ENCODE measurements around the gene C17orf50.
"Not testable (repeated sequence)": the region's sequence is repeated elsewhere in the genome, so short reads cannot be mapped to it uniquely, and the experiment has no call there.

Gene C17orf50

DNA sequence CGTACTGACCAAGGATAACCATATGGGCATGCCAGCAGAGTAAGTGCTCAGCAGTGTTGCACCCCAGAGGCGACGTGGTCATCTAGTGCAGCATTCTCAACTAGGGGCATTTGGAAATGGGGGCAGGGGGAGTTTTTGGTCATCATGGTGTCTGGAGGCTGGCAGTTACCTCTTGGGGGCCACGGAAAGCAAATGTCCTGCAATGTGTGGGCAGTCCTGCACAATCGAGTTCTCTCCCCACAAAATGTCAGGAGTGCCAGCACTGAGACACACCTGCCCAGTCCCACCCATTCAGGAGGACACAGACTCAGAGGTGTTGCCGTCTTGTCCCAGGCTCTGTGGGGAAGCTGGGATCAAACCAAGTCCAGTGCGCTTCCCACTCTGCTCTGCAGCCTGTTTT, 26.3 kb upstream of the C17orf50 start:
- no peak for DNase-seq (ENCODE audit: low read depth)

DNA sequence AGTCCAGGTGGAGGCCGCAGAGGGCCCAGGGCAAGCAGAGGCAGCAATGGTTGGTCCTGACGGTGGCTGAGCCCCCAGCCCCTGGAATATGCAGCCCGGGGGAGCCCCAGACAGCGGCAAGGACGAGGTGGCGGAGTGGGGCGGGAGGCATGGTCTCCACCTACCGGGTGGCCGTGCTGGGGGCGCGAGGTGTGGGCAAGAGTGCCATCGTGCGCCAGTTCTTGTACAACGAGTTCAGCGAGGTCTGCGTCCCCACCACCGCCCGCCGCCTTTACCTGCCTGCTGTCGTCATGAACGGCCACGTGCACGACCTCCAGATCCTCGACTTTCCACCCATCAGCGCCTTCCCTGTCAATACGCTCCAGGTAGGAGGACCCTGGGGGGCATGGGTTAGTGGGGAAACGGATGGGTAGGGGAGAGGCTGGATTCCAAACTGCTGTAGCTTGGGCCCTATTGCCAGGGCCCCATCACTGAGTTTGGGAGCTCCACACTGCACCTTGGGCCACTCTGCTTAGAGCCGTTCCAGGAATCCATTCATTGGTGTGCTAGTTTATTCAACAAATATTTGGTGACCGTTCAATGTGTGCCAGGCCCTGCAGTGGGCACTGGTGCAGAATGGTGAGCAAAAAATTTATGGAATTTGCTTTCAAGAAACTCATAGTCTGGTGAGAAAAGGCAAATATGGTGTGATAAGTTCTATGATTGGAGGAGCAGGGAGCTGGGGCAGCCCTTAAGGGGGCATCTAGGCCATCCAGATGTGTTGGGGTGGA, 25.5 kb upstream of the C17orf50 start:
- no peak for DNase-seq (ENCODE audit: low read depth)

DNA sequence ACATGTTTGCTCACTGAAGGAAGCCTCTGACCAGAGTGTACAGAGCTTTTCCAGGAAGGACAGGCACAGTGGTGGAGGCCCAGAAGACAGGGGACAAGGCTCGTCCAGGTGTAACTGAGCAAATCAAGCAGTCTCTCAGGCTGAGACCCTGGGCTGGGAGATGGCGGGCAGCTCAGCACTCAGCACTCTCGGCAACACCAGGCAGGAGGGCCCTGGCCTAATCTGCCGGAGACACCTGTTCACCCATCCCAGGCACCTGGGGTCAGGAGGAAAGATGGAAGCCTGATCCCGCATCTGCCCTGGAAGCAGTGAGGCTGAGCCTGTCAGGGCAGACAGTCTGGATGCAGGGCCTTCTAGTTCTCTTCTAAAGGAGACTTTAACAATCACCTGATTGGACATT, 24.5 kb upstream of the C17orf50 start:
- DNase-seq (ENCODE audit: low read depth) = no peak

DNA sequence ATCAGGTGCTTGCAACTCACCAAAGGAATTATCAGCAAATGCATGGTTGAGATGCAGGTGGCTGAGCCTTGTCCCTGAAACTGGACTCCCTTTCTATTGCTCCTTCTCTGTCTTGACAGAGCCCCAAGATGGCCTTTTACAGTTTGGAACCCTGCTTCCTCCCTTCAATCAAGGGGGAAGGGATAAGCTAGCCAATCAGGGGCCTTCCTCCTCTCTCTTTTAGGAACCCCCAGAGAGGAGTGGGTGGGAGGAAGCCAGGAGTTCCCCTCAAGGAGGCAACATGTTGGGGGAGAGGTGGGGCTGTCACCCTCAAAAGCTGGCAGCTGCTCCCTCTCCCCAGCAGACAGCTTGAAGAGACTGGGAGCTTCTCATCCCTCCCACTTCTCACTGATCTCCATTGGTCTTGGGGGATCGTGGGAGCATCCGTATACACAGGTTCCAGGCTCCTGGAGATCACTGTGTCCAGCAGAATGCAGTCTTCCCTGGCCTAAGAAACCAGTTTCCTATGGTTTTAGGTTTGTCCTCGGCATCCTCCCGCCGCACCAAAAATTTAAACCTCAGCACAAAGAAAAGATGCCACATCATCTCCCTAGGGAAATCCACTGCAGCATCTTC, 22.1 kb upstream of the C17orf50 start:
- DNase-seq (ENCODE audit: low read depth) = no peak

- no peak for DNase-seq (ENCODE audit: low read depth)
Observed at GRCh38 chr17:35740216-35740615, 20.5 kb upstream of the C17orf50 start.

DNA sequence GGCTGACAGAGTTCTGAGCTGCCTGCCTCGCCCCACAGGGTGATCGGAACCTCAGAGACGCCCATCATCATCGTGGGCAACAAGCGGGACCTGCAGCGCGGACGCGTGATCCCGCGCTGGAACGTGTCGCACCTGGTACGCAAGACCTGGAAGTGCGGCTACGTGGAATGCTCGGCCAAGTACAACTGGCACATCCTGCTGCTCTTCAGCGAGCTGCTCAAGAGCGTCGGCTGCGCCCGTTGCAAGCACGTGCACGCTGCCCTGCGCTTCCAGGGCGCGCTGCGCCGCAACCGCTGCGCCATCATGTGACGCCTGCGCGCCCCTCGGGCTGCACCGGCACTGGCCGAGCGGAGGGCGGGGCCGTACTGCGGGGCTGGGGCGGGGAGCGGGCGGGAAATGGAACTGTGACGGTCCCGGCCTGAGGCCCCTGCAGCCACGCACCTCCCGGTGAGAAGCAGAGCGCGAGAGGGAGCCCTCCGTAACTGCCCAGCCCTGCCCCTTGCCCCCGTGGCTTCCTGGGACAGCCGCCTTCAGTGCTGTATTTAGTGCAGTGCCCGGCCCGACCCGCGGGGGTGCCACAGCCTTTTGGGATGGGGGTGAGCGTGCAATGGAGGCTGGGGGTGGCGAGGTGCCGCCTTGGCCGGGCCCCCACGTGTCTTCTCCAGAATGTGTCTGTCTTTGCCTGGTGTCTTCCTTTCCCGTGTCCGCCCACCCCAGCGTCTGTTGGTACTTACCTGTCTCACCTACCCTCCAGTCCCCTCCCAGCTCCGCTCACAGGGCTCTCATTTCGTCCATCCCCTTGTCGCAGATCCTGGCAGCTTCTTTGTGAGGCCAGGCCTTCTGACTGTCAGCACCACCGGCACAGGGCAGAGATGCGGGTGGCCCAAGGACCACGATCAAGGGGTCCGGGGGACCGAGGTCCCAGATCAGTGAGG, 19.4 kb upstream of the C17orf50 start:
- DNase-seq (ENCODE audit: low read depth) = no peak

DNA sequence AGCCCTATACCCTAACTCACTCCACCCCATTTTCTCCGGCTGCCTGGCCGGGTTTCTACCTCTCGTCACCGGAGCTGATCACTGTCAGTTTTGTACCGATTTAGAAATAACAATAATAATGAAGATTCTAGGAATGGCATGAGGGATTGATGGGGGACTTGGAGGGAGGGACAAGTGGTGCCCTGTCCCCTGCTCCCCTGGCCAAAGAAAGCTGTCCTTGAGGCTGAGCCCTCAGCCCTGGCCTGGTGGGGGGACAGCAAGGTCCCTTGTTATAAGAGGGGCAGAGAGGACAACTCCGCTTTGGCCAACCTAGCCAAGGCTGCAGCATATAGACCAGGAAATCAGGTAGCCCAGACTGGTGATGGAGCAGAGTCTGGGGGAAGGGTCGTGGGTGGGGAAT, 18.2 kb upstream of the C17orf50 start:
- no peak for DNase-seq (ENCODE audit: low read depth)

DNA sequence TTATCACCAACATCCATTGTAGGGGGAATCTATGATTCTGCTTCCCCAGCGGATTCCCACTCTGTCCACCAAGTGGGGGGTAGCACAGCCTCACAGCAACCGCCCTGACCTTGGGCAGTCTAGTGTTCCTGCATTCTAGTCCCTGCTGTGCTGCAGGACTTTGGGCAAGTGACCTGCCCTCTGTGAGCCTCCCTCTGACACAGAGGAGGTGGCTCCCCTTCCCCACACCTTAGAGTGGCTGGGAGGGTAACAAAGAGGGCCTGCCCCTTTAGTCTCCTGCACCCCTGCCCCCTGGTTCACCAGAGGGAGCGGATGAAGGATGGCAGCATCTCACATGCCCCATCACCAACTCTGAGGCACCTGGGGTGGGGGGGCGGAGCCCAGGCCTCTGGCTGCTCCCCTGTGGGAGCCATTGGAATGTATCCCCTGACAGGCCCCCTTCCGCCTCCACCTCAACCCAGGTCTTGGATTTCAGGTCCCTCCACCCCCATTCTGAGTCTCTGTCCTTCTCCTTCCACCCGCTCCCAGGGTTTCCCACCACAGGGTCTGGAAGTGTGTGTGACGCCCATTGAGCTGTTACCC, 17.7 kb upstream of the C17orf50 start:
- DNase-seq (ENCODE audit: low read depth) = no peak

- no peak for DNase-seq (ENCODE audit: low read depth)
Observed at GRCh38 chr17:35743626-35744328, 16.9 kb upstream of the C17orf50 start.

DNA sequence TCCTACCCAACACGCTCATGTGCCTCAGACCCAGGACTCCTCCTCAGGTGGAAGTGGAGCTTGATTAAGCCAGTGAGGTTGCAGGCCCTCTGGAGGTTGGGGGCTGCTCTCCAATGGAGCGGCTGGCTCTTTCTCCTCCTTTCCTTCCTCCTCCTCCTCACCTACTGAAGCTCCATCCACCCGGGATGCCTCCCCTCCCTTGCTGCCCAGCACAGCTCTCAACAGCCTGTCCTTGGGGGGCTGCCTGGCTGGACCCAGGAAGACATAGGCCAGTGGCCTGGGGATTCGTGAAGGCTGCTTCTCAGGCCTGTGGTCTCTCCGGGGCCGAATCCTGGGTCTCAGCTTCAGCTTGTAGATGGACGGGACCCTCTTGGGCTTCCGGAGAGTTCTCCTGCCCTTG, 15.9 kb upstream of the C17orf50 start:
- no peak for DNase-seq (ENCODE audit: low read depth)

DNA sequence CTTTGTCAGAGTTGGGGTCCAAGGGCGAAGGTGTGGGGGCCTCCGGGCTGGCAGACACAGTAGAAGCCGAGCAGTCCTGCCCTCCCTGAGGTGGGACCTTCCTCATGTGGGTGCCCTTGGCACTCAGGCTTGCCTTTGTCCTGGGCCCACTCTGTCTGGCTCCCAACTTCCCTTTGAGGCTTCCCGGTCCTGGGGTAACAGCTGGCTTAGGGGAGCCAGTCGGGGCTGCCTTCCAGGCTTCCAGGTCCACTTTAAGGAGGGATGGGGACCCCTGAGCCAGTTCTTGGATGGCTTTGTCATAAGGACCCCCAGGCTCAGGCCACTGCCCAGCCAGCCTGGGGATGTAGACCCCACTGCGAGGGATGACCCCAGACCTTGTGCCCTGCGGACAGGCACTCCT, 15.4 kb upstream of the C17orf50 start:
- DNase-seq (ENCODE audit: low read depth) = no peak

GRCh38 chr17:35745749-35746320, 14.9 kb upstream of the C17orf50 start:
- no peak for DNase-seq (ENCODE audit: low read depth)

GRCh38 chr17:35747540-35748017, 13.1 kb upstream of the C17orf50 start:
- peak; percentile 54 for DNase-seq (ENCODE audit: low read depth)

DNA sequence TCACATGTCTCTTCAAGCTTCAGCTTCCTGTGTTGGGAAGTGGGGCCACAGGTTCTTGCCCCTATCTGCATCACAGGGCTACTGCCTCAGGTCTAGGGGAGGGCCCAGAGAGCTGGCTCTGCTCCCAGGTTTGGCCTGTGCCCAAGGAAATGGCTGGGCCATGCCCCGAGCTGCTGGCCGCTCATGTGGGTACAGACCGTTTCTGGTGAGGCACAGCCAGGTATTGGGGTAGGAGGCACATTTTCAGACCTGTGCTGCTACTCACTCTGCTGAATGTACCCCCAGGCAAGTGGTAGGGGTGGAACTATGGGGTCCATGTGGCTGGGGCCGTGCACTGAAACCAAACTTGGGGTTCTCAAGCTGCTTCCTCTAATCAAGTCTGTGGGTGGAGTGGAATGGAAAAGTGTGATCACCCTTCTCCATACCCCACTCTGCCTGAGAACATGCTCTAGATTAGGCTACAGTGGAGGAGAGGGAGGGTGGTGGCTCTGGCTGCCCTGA, 12.3 kb upstream of the C17orf50 start:
- DNase-seq (ENCODE audit: low read depth) = no peak

GRCh38 chr17:35748979-35749378, 11.7 kb upstream of the C17orf50 start:
- DNase-seq (ENCODE audit: low read depth) = no peak

DNA sequence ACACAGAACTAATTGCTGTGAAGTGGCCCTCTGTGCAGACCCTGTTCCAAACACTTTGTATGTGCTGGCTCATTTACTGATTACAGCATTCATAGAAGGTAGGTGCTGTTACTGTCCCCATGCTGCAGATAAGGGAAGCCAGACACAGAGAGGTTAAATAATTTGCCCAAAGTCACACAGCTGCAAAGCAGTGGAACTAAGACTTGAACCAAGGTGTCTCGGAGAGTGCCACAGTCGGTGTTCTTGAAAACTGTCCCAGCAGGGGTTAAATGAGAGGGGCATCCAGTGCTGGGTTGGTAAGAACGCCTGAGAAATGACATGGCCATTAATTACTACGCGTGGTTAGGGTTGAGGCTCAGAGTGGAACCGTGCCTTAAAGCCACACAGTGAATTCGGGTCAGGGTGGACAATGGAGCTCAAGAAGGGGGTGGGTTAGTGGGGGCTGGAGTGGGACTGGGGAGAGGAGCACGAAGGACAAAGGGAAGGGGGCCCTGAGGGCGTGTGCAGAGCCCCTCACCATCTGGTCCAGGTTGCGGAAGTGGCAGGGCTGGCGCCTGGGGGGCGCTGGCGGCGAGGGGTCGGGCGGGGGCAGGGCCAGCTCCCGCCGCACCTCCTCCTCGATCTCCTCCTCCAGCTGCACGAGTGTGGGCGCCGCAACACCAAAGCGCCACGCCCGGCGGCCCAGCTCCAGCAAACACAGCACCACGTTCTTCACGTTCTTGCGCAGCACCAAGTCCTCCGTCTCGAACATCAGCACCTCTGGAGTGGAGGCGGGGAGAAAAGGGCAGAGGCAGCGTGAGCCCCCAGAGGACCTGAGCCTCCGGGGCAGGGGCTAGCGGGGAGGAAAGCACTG, 10.9 kb upstream of the C17orf50 start:
- DNase-seq (ENCODE audit: low read depth) = no peak

- no peak for DNase-seq (ENCODE audit: low read depth)
Observed at GRCh38 chr17:35750526-35751395, 9.9 kb upstream of the C17orf50 start.

GRCh38 chr17:35751541-35751940, 9.1 kb upstream of the C17orf50 start:
- not testable (repeated sequence) for DNase-seq (ENCODE audit: low read depth)

DNA sequence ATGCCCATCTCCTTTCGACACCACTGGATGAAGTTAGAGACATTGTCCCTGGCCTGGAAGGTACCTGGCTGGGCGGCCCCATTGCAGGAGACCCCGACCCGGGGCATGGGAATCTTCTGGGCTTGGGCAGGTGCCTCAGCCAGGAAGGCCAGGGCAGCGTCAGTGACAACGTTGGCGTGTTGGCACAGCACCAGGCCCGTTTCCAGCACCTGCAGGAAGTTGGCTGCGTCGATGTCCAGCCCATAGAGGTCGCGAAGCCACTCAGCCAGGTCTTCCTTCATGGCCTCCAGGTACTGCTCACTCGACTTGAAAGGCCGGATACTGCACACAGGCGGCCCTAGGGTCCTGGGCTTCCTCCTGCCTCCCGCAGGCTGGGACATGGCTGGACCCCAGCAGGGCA, 8.2 kb upstream of the C17orf50 start:
- DNase-seq (ENCODE audit: low read depth) = no peak

Measured in stimulated activated CD8-positive, alpha-beta memory T cell treated with anti-CD3 and anti-CD28 coated beads, Interleukin-15, amount 100 ng/mL, for 24 hours (primary cell).